ENCODE data around the gene MYO18A. TPM values are rescaled to one million over a fixed set of nuclear protein-coding genes. Genes with fewer than 3 reads are reported as not detected.
A peak's percentile ranks its signal among the peaks of the same experiment; 100 is the strongest.

MYO18A gene
- total RNA-seq, 2 donors from 2014 or later: 49.5 to 51.2 TPM

DNA sequence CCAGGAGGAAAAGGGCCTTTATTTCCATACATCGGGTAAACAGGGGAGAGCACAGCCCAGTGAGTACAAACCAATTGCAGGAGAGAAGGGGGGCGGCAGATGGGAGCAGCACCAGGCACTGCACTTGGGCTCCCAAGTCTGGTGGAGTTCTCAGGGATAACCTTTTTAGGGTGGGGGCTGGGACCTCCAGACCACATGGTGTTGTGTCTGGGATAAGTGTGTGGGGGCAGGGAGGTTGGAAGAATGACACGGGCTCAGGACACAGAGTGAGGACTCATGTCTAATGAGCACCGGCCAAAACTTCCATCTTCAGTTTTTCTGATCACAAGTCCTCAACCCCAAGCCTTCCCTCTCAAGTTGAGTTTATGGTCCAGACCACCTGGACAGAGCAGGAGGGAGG is 106.7 kb downstream of the MYO18A start:
- H3K4me1 Mint-ChIP-seq (ENCODE audit: low read depth): no peaks in the 10 kb centered on the region
- no peaks in the 10 kb centered on the region for H3K9me3 Mint-ChIP-seq
- ATAC-seq (replicated peaks in 1 of 2): no peak
- DNase-seq: no peak
- no peak overlapping the region for H3K27ac Mint-ChIP-seq
- H3K27me3 Mint-ChIP-seq (ENCODE audit: low read depth): no peaks in the 10 kb centered on the region
- no peak overlapping the region for H3K4me3 Mint-ChIP-seq
- H3K36me3 Mint-ChIP-seq (ENCODE audit: insufficient read depth in 2 of 2): no peaks in the 10 kb centered on the region

DNA sequence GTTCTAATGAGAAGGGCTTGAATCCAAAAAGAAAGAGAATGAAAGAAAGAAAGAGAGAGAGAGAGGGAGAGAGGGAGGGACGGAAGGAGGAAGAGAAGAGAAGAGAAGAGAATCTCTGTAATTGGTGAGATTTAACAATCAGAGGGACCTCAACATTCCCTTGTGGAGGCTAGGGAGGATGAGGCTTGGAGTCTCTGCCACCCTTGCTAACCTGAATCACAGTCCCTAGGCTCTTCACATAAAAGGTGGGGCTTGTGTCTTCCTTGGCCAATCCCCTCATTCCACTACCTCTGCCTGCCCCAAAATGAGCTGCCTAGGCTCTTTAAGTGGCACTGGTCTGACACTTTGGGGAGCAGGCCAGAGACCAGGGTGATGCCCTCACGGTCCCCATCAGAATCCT is 107.2 kb downstream of the MYO18A start:
- Mint-ChIP-seq H3K36me3 (ENCODE audit: insufficient read depth in 2 of 2) (no peaks in the 10 kb centered on the region), H3K27me3 (ENCODE audit: low read depth) (no peaks in the 10 kb centered on the region), H3K4me3 (no peak overlapping the region), H3K27ac (no peak overlapping the region), H3K4me1 (ENCODE audit: low read depth) (no peaks in the 10 kb centered on the region), H3K9me3 (no peaks in the 10 kb centered on the region)
- no peak for DNase-seq
- ATAC-seq (replicated peaks in 1 of 2): no peak

DNA sequence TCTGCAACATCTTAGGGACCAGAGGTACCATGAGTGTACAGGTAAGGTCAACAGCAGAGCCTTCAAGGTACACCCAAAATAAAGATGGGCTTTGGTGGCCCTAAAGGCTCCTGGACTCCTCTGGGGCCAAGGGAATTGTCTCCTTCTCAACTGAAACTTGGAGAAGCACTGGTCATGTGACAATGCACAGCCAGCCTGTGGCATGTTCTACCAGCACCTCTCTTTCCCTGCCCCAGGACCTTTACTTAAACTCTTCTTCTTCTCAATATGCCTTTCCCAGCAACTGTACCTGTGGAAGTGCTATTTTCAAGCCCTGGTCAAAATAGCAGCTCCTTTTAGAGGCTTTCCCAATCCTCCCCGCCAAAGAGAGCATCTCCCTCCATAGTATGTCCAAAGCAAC is 108.9 kb downstream of the MYO18A start:
- Mint-ChIP-seq H3K4me3 (no peak overlapping the region), H3K4me1 (ENCODE audit: low read depth) (no peaks in the 10 kb centered on the region), H3K9me3 (no peaks in the 10 kb centered on the region), H3K27ac (no peak overlapping the region), H3K27me3 (ENCODE audit: low read depth) (no peaks in the 10 kb centered on the region), H3K36me3 (ENCODE audit: insufficient read depth in 2 of 2) (no peaks in the 10 kb centered on the region)
- DNase-seq: no peak
- ATAC-seq (replicated peaks in 1 of 2): no peak

DNA sequence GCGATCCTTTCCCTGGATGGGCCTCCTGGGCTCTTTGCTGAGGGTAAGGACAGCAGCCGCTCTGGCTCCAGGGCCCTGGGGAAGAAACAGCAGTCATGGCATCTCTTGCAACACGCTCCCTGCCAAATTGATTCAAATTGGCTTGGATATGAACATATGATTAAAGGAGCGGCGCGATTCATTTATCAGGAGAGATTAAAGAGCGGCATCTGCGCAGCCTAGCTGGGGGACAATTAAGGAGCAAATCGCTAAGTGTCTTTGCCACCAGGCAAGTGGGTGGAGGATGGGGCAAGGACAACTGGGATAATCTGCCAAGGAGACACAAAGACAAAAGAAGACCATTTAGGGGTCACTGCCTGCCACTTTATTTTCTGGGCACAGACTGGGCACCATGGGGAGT is 109.4 kb downstream of the MYO18A start:
- no peaks in the 10 kb centered on the region for H3K9me3 Mint-ChIP-seq
- ATAC-seq (replicated peaks in 1 of 2): no peak

DNA sequence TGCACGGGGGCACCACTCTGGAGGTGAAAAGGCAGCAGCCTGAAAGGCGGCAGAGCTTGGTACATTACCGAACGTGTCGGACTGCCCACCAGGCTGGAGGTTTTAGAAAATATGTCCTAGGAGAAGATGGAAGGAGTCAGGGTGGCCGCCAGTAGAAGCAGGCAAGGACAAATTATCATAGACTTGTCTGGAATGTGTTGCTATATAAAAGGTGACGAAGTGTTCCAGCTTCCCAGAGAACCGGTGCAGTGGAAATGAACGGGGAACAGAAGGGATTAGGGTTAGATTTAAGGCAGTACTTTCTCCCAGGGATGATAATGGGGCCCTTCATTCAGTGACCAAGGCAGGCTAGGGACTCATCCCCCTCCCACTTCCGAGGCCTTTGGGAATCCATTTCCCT is 109.9 kb downstream of the MYO18A start:
- DNase-seq (no peak), ATAC-seq (replicated peaks in 1 of 2) (no peak)
- Mint-ChIP-seq H3K36me3 (ENCODE audit: insufficient read depth in 2 of 2) (no peaks in the 10 kb centered on the region), H3K4me3 (no peak overlapping the region), H3K4me1 (ENCODE audit: low read depth) (no peaks in the 10 kb centered on the region), H3K9me3 (no peaks in the 10 kb centered on the region), H3K27me3 (ENCODE audit: low read depth) (no peaks in the 10 kb centered on the region), H3K27ac (no peak overlapping the region)

More for the DNA sequence above, 109.4 kb downstream of the MYO18A start:
- Mint-ChIP-seq H3K4me1 (ENCODE audit: low read depth) (no peaks in the 10 kb centered on the region), H3K27ac (no peak overlapping the region), H3K36me3 (ENCODE audit: insufficient read depth in 2 of 2) (no peaks in the 10 kb centered on the region), H3K27me3 (ENCODE audit: low read depth) (no peaks in the 10 kb centered on the region), H3K4me3 (no peak overlapping the region)
- no peak for DNase-seq

DNA sequence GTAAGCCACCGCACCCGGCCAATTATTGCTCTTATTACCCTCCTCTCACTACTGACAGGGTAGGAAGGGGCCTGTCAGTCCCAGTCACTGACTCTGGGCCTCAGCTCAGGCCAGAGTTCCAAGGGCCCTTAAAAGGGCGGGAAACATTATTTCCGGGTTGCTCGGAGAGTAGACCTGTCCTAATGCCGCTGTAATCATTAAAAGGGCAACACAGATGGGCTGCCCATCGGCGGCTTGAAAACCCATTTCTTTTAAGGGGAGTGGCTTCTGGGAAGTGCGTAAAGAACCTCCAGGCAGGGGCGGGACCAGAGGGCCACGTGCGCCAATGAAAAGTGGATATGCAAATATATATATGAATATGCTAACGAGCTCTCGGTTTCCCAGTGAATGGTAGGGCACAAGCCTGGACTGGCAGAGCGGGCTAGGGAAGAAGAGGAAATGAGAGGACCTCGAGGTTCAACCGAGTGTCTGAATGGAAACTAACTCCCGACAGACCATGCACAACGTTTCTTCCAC is 110.6 kb downstream of the MYO18A start:
- ATAC-seq (replicated peaks in 1 of 2) (no peak), DNase-seq (no peak)
- H3K36me3 Mint-ChIP-seq (ENCODE audit: insufficient read depth in 2 of 2): no peaks in the 10 kb centered on the region
- no peak overlapping the region for H3K4me3 Mint-ChIP-seq
- H3K4me1 Mint-ChIP-seq (ENCODE audit: low read depth): no peaks in the 10 kb centered on the region
- no peak overlapping the region for H3K27ac Mint-ChIP-seq
- H3K27me3 Mint-ChIP-seq (ENCODE audit: low read depth): no peaks in the 10 kb centered on the region
- no peaks in the 10 kb centered on the region for H3K9me3 Mint-ChIP-seq

DNA sequence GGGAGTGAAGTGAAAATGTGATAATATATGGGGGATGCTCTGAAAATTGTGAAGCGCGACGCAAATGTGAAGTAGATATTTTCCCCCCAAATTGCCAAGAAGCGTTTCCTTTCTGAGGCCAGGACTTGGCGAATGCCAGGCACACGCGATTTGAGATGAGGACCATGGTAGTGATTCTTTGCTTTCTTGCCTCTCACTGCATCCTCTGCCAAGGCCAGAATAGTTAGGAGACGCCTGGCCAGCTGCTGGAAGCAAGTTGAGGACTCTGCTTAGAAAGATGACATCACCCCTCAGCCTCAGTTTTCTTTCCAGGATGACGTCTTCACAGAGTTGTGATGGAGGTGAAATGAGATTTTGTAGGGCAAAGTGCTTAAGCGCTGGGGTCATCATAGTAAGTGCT is 111.4 kb downstream of the MYO18A start:
- ATAC-seq (replicated peaks in 1 of 2) (no peak), DNase-seq (no peak)
- no peaks in the 10 kb centered on the region for H3K36me3 Mint-ChIP-seq (ENCODE audit: insufficient read depth in 2 of 2)
- no peak overlapping the region for H3K27ac Mint-ChIP-seq
- no peaks in the 10 kb centered on the region for H3K27me3 Mint-ChIP-seq (ENCODE audit: low read depth)
- H3K4me3 Mint-ChIP-seq: no peak overlapping the region
- no peaks in the 10 kb centered on the region for H3K4me1 Mint-ChIP-seq (ENCODE audit: low read depth)
- no peaks in the 10 kb centered on the region for H3K9me3 Mint-ChIP-seq

DNA sequence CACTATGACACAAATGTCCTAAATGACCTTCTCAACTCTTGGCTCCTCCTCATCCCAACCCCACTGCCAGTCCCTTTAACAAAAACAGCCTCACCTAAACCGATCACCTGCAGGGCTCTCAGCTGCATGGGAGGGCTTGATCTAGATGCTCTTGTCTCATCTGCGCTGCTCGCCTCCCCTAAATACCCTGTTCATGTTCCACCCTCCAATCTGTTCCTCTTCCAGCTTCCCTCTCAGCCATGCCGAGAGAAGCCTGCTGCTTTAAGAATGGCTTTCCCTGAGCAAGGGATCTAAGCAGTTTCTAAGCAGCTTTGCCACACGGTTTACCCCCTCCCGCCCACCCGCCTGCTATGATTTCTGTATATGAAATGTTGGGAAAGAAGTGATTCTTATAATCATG is 113.6 kb downstream of the MYO18A start:
- Mint-ChIP-seq H3K36me3 (ENCODE audit: insufficient read depth in 2 of 2) (no peaks in the 10 kb centered on the region), H3K4me1 (ENCODE audit: low read depth) (no peaks in the 10 kb centered on the region), H3K27me3 (ENCODE audit: low read depth) (no peaks in the 10 kb centered on the region), H3K9me3 (no peaks in the 10 kb centered on the region), H3K27ac (no peak overlapping the region), H3K4me3 (no peak overlapping the region)
- ATAC-seq (replicated peaks in 1 of 2) (no peak), DNase-seq (no peak)

DNA sequence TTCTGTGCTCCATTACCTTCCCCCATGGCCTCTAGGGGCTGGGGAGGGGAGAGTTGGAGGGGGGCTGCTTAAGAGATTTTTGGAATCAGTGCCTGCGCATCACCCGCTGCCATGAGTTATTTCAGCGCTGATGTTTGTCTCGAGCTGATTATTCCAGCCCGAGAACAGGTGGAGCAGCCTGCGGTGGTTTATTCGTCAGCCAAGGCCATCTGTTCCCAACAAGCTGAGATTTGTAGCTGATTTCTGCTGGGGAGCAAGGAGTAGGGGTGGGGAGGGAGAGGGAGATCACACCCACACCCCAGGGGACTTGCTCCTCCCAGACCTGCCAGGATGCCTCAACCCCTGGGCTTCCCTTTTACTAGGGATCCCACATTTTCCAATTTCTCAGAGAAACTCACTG is 114.2 kb downstream of the MYO18A start:
- DNase-seq: no peak
- H3K9me3 Mint-ChIP-seq: no peaks in the 10 kb centered on the region

DNA sequence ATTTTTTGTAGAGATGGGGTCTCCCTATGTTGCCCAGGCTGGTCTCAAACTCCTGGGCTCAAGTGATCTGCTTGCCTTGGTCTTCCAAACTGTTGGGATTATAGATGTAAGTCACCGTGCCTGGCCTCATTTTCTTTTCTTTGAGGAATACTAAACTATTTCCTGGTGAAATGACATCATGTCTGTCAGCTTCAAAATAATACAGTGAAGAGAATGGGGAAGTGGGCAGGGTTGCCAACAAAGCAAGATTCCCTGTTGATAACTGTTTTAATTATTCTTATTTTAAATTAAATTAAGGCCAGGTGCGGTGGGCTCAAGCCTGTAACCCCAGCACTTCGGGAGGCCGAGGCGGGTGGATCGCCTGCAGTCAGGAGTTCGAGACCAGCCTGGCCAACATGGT is 116.2 kb downstream of the MYO18A start:
- ATAC-seq (replicated peaks in 1 of 2) (no peak), DNase-seq (no peak)
- no peaks in the 10 kb centered on the region for H3K9me3 Mint-ChIP-seq
- H3K4me3 Mint-ChIP-seq: no peak overlapping the region
- no peaks in the 10 kb centered on the region for H3K27me3 Mint-ChIP-seq (ENCODE audit: low read depth)
- no peaks in the 10 kb centered on the region for H3K36me3 Mint-ChIP-seq (ENCODE audit: insufficient read depth in 2 of 2)
- peak overlapping the region; percentile 26 for H3K27ac Mint-ChIP-seq
- peaks cover 19% of the 10 kb centered on the region for H3K4me1 Mint-ChIP-seq (ENCODE audit: low read depth)

More for the DNA sequence above, 114.2 kb downstream of the MYO18A start:
- ATAC-seq (replicated peaks in 1 of 2): no peak
- H3K27ac Mint-ChIP-seq: no peak overlapping the region
- H3K27me3 Mint-ChIP-seq (ENCODE audit: low read depth): no peaks in the 10 kb centered on the region
- no peaks in the 10 kb centered on the region for H3K36me3 Mint-ChIP-seq (ENCODE audit: insufficient read depth in 2 of 2)
- no peak overlapping the region for H3K4me3 Mint-ChIP-seq
- peaks cover under 1% of the 10 kb centered on the region for H3K4me1 Mint-ChIP-seq (ENCODE audit: low read depth)

DNA sequence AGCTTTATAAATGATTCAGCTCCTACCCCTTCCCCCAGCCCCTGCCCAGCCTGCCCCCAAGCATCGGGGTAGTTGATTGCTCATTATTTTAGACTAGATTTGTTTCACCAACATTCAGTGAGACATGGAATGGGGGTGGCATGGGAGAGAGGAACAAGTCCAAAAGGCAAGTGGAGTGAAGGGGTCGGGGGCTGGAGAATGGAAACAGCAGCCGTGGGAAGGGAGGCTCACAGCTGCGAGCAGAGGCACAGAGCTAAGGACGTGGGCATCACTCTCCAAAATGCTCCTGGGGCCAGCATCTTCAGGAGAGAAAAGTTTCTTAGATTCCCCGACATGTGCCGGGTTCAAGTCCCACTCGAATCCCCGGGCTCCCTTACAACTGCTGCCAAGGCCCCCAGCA is 118.0 kb downstream of the MYO18A start:
- no peaks in the 10 kb centered on the region for H3K9me3 Mint-ChIP-seq
- H3K27ac Mint-ChIP-seq: no peak overlapping the region
- H3K36me3 Mint-ChIP-seq (ENCODE audit: insufficient read depth in 2 of 2): no peaks in the 10 kb centered on the region
- ATAC-seq (replicated peaks in 1 of 2): no peak
- H3K27me3 Mint-ChIP-seq (ENCODE audit: low read depth): no peaks in the 10 kb centered on the region
- peaks cover 19% of the 10 kb centered on the region for H3K4me1 Mint-ChIP-seq (ENCODE audit: low read depth)
- no peak for DNase-seq
- H3K4me3 Mint-ChIP-seq: no peak overlapping the region

DNA sequence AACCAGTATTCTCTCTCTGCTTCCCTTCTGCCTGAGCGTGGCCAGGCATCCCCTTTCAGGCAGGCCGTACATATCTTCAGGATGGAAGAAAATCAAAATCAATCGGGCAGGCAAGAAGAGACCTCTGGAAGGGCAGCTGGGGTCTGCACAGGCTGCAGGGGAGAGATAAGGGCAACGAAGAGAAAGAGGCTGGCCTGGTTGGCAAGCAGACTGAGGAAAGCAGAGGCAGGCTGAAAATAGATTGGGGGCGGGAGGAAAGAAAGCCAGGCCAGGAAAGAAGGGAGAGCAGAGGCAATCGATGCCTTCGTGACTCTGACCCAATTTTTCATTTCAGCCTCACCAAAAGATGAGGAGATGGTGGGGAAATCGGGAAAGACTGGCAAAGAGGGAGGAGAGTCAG is 119.2 kb downstream of the MYO18A start:
- DNase-seq (no peak), ATAC-seq (replicated peaks in 1 of 2) (no peak)
- Mint-ChIP-seq H3K36me3 (ENCODE audit: insufficient read depth in 2 of 2) (no peaks in the 10 kb centered on the region), H3K4me3 (no peak overlapping the region), H3K27ac (no peak overlapping the region), H3K9me3 (no peaks in the 10 kb centered on the region), H3K27me3 (ENCODE audit: low read depth) (no peaks in the 10 kb centered on the region), H3K4me1 (ENCODE audit: low read depth) (peaks cover 19% of the 10 kb centered on the region)

DNA sequence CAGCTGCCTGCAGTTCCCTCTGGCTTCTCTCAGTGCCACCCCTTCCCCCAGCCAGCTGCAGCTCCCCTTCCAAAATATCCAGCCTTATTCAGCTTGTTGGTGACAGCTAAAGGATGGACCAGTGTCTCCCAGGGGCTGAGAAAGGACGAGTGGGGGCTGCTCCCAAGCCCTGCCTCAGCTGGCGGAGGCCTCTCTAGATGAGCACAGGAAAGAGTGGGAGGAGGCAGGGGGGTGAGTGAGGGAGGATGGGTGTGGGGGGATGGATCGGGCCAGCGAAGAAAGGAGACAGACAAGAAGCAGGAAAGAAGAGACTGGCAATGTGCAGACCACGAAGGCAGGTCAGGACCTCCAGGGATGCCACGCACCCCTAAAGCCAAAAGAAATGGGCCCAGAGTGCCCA is 119.7 kb downstream of the MYO18A start:
- Mint-ChIP-seq H3K36me3 (ENCODE audit: insufficient read depth in 2 of 2) (no peaks in the 10 kb centered on the region), H3K4me1 (ENCODE audit: low read depth) (peaks cover 19% of the 10 kb centered on the region), H3K9me3 (no peaks in the 10 kb centered on the region), H3K27ac (no peak overlapping the region), H3K4me3 (no peak overlapping the region), H3K27me3 (ENCODE audit: low read depth) (no peaks in the 10 kb centered on the region)
- DNase-seq (no peak), ATAC-seq (replicated peaks in 1 of 2) (no peak)

DNA sequence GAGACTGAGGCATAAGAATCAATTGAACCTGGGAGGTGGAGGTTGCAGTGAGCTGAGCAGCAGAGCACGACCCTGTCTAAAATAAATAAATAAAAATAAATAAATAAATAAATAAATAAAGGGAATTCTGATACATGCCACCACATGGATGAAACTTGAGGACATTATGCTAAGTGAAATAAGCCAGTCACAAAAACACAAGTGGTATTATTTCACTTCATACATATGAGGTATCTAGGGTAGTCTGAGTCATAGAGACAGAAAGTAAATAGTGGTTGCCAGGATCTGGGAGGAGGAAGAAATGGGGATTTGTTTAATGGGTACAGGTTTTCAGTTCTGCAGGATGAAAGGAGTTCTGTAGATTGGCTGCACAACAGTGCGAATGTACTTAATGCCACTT is 120.9 kb downstream of the MYO18A start:
- H3K4me1 Mint-ChIP-seq (ENCODE audit: low read depth): peaks cover 19% of the 10 kb centered on the region
- ATAC-seq (replicated peaks in 1 of 2) (no peak), DNase-seq (no peak)
- no peaks in the 10 kb centered on the region for H3K27me3 Mint-ChIP-seq (ENCODE audit: low read depth)
- H3K36me3 Mint-ChIP-seq (ENCODE audit: insufficient read depth in 2 of 2): no peaks in the 10 kb centered on the region
- H3K9me3 Mint-ChIP-seq: no peaks in the 10 kb centered on the region
- H3K27ac Mint-ChIP-seq: no peak overlapping the region
- H3K4me3 Mint-ChIP-seq: no peak overlapping the region
